ENCODE results near the gene CCKAR.

CCKAR gene

GRCh38 chr4:26455571-26455970 is 34.7 kb downstream of the CCKAR start:
- H3K36me3 ChIP-seq (ENCODE audit: control insufficient read depth in 1 of 2, insufficient read depth in 2 of 2, low read length in 2 of 2) = no peaks in the 10 kb centered on the region
- H3K27ac ChIP-seq (ENCODE audit: low read length) = no peak overlapping the region
- peaks cover 0 to 4% of the 10 kb centered on the region in 2 donors for H3K9me3 ChIP-seq (ENCODE audit: control insufficient read depth in 1 of 2, low read length in 2 of 2)
- H3K27me3 ChIP-seq (ENCODE audit: low read depth, low read length) = no peaks in the 10 kb centered on the region
- H3K4me1 ChIP-seq (ENCODE audit: control insufficient read depth in 1 of 2, insufficient read depth in 2 of 2, low read length in 2 of 2) = no peaks in the 10 kb centered on the region
- no peak overlapping the region for H3K4me3 ChIP-seq (ENCODE audit: low read depth in 1 of 2, low read length in 2 of 2)

- Histone ChIP-seq H3K27me3 (ENCODE audit: low read depth, low read length) (no peaks in the 10 kb centered on the region), H3K4me1 (ENCODE audit: control insufficient read depth in 1 of 2, insufficient read depth in 2 of 2, low read length in 2 of 2) (no peaks in the 10 kb centered on the region), H3K4me3 (ENCODE audit: low read depth in 1 of 2, low read length in 2 of 2) (no peak overlapping the region), H3K36me3 (ENCODE audit: control insufficient read depth in 1 of 2, insufficient read depth in 2 of 2, low read length in 2 of 2) (no peaks in the 10 kb centered on the region), H3K27ac (ENCODE audit: low read length) (no peak overlapping the region), H3K9me3 (ENCODE audit: control insufficient read depth in 1 of 2, low read length in 2 of 2) (peaks cover 0 to 4% of the 10 kb centered on the region in 2 donors)
These were observed 35.3 kb downstream of the CCKAR start for GRCh38 chr4:26454961-26455360.

DNA sequence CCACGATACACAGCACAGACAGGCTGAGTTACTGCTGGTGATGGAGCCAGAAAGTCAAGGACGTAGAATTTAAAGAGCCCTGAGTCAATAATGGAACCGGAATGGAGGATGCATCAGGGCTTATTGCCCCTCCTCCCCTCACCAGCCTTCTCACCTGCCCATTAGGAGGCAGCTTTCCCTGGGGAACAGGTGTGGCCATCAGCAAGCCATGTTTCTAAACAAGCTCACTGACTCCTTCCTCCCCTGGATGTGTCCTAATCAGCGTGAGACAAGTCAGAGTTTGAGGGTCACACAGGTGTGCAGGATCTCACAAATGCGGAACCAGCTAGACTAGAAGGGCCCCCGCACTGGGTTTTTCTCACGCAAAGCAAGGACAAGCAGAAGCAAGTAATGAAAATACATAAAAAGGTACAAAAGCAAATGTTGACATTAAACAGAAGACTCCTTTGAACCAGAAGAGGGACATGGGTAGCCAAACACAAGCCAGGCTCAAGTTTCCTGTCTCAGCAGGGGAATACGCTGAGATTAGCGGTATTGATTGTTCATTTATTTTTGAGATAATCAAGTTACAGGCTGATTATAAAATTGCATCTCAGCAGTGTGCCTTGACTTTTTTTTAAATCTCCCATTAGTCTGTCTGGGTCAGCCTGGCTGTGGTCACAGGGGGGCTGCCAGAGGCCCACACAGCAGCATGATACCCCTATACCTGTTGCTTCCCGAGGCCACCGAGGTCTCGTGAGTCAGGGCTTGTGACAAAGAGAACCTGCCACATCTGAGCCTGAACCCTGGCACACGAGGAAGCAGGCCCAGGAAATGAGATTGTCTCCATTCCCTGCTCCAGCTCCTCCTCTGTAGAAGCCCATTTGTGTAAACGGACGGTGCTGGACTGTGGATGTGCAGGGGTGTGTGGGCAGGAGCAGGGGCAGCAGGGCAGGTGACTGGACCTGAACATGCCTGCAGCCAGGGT is 37.4 kb downstream of the CCKAR start:
- H3K9me3 ChIP-seq (ENCODE audit: control insufficient read depth in 1 of 2, low read length in 2 of 2) = peaks cover 0 to 4% of the 10 kb centered on the region in 2 donors
- no peaks in the 10 kb centered on the region for H3K36me3 ChIP-seq (ENCODE audit: control insufficient read depth in 1 of 2, insufficient read depth in 2 of 2, low read length in 2 of 2)
- no peak overlapping the region for H3K27ac ChIP-seq (ENCODE audit: low read length)
- no peaks in the 10 kb centered on the region for H3K27me3 ChIP-seq (ENCODE audit: low read depth, low read length)
- H3K4me3 ChIP-seq (ENCODE audit: low read depth in 1 of 2, low read length in 2 of 2) = no peak overlapping the region
- H3K4me1 ChIP-seq (ENCODE audit: control insufficient read depth in 1 of 2, insufficient read depth in 2 of 2, low read length in 2 of 2) = no peaks in the 10 kb centered on the region

DNA sequence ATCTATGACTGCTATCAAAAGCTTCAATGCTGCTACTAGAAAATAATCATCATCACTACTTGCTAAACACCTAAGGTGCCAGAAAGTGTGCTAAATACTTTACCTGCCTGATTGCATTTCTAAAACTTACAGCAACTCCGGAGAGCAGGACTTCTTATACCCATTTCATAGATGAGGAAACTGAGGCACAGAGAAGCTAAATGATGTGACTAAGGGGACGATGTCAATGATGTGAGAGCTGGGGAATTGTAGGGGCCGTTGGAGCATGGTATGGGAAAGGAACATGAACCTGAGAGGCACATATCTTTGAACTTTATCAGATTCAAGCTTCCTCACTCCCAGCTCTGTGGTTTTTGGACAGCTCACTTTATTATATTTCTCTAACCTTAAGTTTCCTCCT is 38.7 kb downstream of the CCKAR start:
- Histone ChIP-seq H3K36me3 (ENCODE audit: control insufficient read depth in 1 of 2, insufficient read depth in 2 of 2, low read length in 2 of 2) (no peaks in the 10 kb centered on the region), H3K27ac (ENCODE audit: low read length) (no peak overlapping the region), H3K4me1 (ENCODE audit: control insufficient read depth in 1 of 2, insufficient read depth in 2 of 2, low read length in 2 of 2) (no peaks in the 10 kb centered on the region), H3K4me3 (ENCODE audit: low read depth in 1 of 2, low read length in 2 of 2) (no peak overlapping the region), H3K9me3 (ENCODE audit: control insufficient read depth in 1 of 2, low read length in 2 of 2) (peaks cover 0 to 4% of the 10 kb centered on the region in 2 donors), H3K27me3 (ENCODE audit: low read depth, low read length) (no peaks in the 10 kb centered on the region)

- H3K4me1 ChIP-seq (ENCODE audit: control insufficient read depth in 1 of 2, insufficient read depth in 2 of 2, low read length in 2 of 2) = no peaks in the 10 kb centered on the region
- peaks cover 0 to 4% of the 10 kb centered on the region in 2 donors for H3K9me3 ChIP-seq (ENCODE audit: control insufficient read depth in 1 of 2, low read length in 2 of 2)
- no peaks in the 10 kb centered on the region for H3K27me3 ChIP-seq (ENCODE audit: low read depth, low read length)
- H3K4me3 ChIP-seq (ENCODE audit: low read depth in 1 of 2, low read length in 2 of 2) = no peak overlapping the region
- no peaks in the 10 kb centered on the region for H3K36me3 ChIP-seq (ENCODE audit: control insufficient read depth in 1 of 2, insufficient read depth in 2 of 2, low read length in 2 of 2)
- H3K27ac ChIP-seq (ENCODE audit: low read length) = no peak overlapping the region
These were observed 39.9 kb downstream of the CCKAR start for GRCh38 chr4:26450418-26450817.

GRCh38 chr4:26447378-26447777 is 42.9 kb downstream of the CCKAR start:
- H3K9me3 ChIP-seq (ENCODE audit: control insufficient read depth in 1 of 2, low read length in 2 of 2) = no peaks in the 10 kb centered on the region
- no peak overlapping the region for H3K4me3 ChIP-seq (ENCODE audit: low read depth in 1 of 2, low read length in 2 of 2)
- no peaks in the 10 kb centered on the region for H3K27me3 ChIP-seq (ENCODE audit: low read depth, low read length)
- H3K4me1 ChIP-seq (ENCODE audit: control insufficient read depth in 1 of 2, insufficient read depth in 2 of 2, low read length in 2 of 2) = no peaks in the 10 kb centered on the region
- no peaks in the 10 kb centered on the region for H3K36me3 ChIP-seq (ENCODE audit: control insufficient read depth in 1 of 2, insufficient read depth in 2 of 2, low read length in 2 of 2)
- H3K27ac ChIP-seq (ENCODE audit: low read length) = no peak overlapping the region

GRCh38 chr4:26441771-26442170 is 48.5 kb downstream of the CCKAR start:
- no peaks in the 10 kb centered on the region for H3K4me1 ChIP-seq (ENCODE audit: control insufficient read depth in 1 of 2, insufficient read depth in 2 of 2, low read length in 2 of 2)
- no peak overlapping the region for H3K27ac ChIP-seq (ENCODE audit: low read length)
- peaks cover 0 to 5% of the 10 kb centered on the region in 2 donors for H3K36me3 ChIP-seq (ENCODE audit: control insufficient read depth in 1 of 2, insufficient read depth in 2 of 2, low read length in 2 of 2)
- no peaks in the 10 kb centered on the region for H3K9me3 ChIP-seq (ENCODE audit: control insufficient read depth in 1 of 2, low read length in 2 of 2)
- H3K4me3 ChIP-seq (ENCODE audit: low read depth in 1 of 2, low read length in 2 of 2) = no peak overlapping the region
- H3K27me3 ChIP-seq (ENCODE audit: low read depth, low read length) = no peaks in the 10 kb centered on the region

DNA sequence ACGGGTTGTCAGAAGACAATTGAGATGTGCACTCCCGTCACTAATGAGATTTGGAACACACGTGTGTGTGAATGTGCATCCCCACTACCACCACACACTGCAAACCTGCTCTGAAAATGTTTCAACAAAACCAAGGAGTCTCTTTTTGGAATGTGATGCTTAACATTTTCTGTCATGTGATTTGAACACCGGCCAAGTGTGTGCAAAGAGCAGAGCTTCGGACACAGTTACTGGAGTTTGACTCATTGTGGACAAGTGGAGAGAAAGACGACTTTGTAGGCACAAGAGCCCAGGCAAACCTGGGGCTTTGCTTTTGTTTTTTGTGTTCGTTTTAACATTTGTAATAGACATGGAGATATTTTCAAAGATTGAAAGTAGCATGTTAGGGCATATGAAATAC is 49.2 kb downstream of the CCKAR start:
- H3K4me3 ChIP-seq (ENCODE audit: low read depth in 1 of 2, low read length in 2 of 2) = no peak overlapping the region
- no peaks in the 10 kb centered on the region for H3K4me1 ChIP-seq (ENCODE audit: control insufficient read depth in 1 of 2, insufficient read depth in 2 of 2, low read length in 2 of 2)
- no peaks in the 10 kb centered on the region for H3K9me3 ChIP-seq (ENCODE audit: control insufficient read depth in 1 of 2, low read length in 2 of 2)
- H3K27me3 ChIP-seq (ENCODE audit: low read depth, low read length) = no peaks in the 10 kb centered on the region
- H3K27ac ChIP-seq (ENCODE audit: low read length) = no peak overlapping the region
- peaks cover 0 to 5% of the 10 kb centered on the region in 2 donors for H3K36me3 ChIP-seq (ENCODE audit: control insufficient read depth in 1 of 2, insufficient read depth in 2 of 2, low read length in 2 of 2)

GRCh38 chr4:26434030-26434639 is 56.1 kb downstream of the CCKAR start:
- H3K4me1 ChIP-seq (ENCODE audit: control insufficient read depth in 1 of 2, insufficient read depth in 2 of 2, low read length in 2 of 2) = no peaks in the 10 kb centered on the region
- H3K27ac ChIP-seq (ENCODE audit: low read length) = no peak overlapping the region
- H3K27me3 ChIP-seq (ENCODE audit: low read depth, low read length) = no peaks in the 10 kb centered on the region
- no peaks in the 10 kb centered on the region for H3K9me3 ChIP-seq (ENCODE audit: control insufficient read depth in 1 of 2, low read length in 2 of 2)
- H3K4me3 ChIP-seq (ENCODE audit: low read depth in 1 of 2, low read length in 2 of 2) = no peak overlapping the region
- peaks cover 16 to 28% of the 10 kb centered on the region in 2 donors for H3K36me3 ChIP-seq (ENCODE audit: control insufficient read depth in 1 of 2, insufficient read depth in 2 of 2, low read length in 2 of 2)

GRCh38 chr4:26433556-26433955 is 56.7 kb downstream of the CCKAR start:
- H3K4me1 ChIP-seq (ENCODE audit: control insufficient read depth in 1 of 2, insufficient read depth in 2 of 2, low read length in 2 of 2) = no peaks in the 10 kb centered on the region
- no peaks in the 10 kb centered on the region for H3K9me3 ChIP-seq (ENCODE audit: control insufficient read depth in 1 of 2, low read length in 2 of 2)
- no peak overlapping the region for H3K27ac ChIP-seq (ENCODE audit: low read length)
- no peaks in the 10 kb centered on the region for H3K27me3 ChIP-seq (ENCODE audit: low read depth, low read length)
- H3K36me3 ChIP-seq (ENCODE audit: control insufficient read depth in 1 of 2, insufficient read depth in 2 of 2, low read length in 2 of 2) = peaks cover 20 to 32% of the 10 kb centered on the region in 2 donors
- H3K4me3 ChIP-seq (ENCODE audit: low read depth in 1 of 2, low read length in 2 of 2) = no peak overlapping the region

GRCh38 chr4:26432419-26432818 is 57.9 kb downstream of the CCKAR start:
- H3K27ac ChIP-seq (ENCODE audit: low read length) = no peak overlapping the region
- H3K4me1 ChIP-seq (ENCODE audit: control insufficient read depth in 1 of 2, insufficient read depth in 2 of 2, low read length in 2 of 2) = no peaks in the 10 kb centered on the region
- no peak overlapping the region for H3K4me3 ChIP-seq (ENCODE audit: low read depth in 1 of 2, low read length in 2 of 2)
- peaks cover 20 to 29% of the 10 kb centered on the region in 2 donors for H3K36me3 ChIP-seq (ENCODE audit: control insufficient read depth in 1 of 2, insufficient read depth in 2 of 2, low read length in 2 of 2)
- no peaks in the 10 kb centered on the region for H3K9me3 ChIP-seq (ENCODE audit: control insufficient read depth in 1 of 2, low read length in 2 of 2)
- no peaks in the 10 kb centered on the region for H3K27me3 ChIP-seq (ENCODE audit: low read depth, low read length)
